Stomach (tissue), 4 donors: ENCODE data around the gene NIM1K.

Experiments used
- CTCF ChIP-seq, 7 experiments: fragments of 450-650 bp in 4 of 7; fragments of 200-600 bp in 3 of 7; sonication (generic) in 3 of 7; IDR thresholded peaks; one replicate each; pipeline ENCODE4 v1.5.1; 2016 to 2019; ENCODE audit warnings: antibody characterized with exemption in 7 of 7, control low read depth in 2 of 7, mild to moderate bottlenecking in 1 of 7
- POLR2AphosphoS5 ChIP-seq, 3 donors: sonication (generic); formaldehyde crosslinking; IDR thresholded peaks; one replicate each; pipeline ENCODE4 v1.6.1; 2016; ENCODE audit warnings: antibody characterized with exemption in 3 of 3

GRCh38 chr5:43251754-43252153 is 59.7 kb downstream of the NIM1K start:
- TF ChIP-seq CTCF (IDR thresholded peaks at IDR 0.05) (no peak), POLR2AphosphoS5 (IDR thresholded peaks at IDR 0.05) (no peak)
